GM12864 (cell line): Measurements from ENCODE around the gene PDCD6IP.
A peak's percentile ranks its signal among the peaks of the same experiment; 100 is the strongest.

Experiments used
- DNase-seq: peaks from one replicate; pipeline ENCODE4 v3.0.0-alpha.2; 2011; ENCODE audit warnings: low read depth
- H3K4me3 ChIP-seq: 2 replicates; pipeline ENCODE4 v1.5.1; 2011; ENCODE audit warnings: mild to moderate bottlenecking, low read depth, low read length, control low read depth
- CTCF ChIP-seq: IDR thresholded peaks from 2 replicates; pipeline ENCODE4 v1.5.1; 2011; ENCODE audit warnings: low read depth, mild to moderate bottlenecking, moderate library complexity, low read length, control low read depth, inconsistent platforms; ENCODE audit errors: missing control alignments

PDCD6IP gene

GRCh38 chr3:33914731-33915379, 116.4 kb downstream of the PDCD6IP start:
- no peak overlapping the region for H3K4me3 ChIP-seq
- DNase-seq, result no peak
- TF ChIP-seq CTCF, result no peak

GRCh38 chr3:33915796-33916546, 117.5 kb downstream of the PDCD6IP start:
- peak; percentile 3 for DNase-seq
- peak; percentile 63 for TF ChIP-seq CTCF
- no peak overlapping the region for H3K4me3 ChIP-seq

GRCh38 chr3:33918126-33918756, 119.8 kb downstream of the PDCD6IP start:
- no peak overlapping the region for H3K4me3 ChIP-seq
- no peak for DNase-seq
- no peak for TF ChIP-seq CTCF
